ENCODE data around the gene CRISPLD2. TPM values are rescaled to one million over a fixed set of nuclear protein-coding genes. Genes with fewer than 3 reads are reported as not detected.

CRISPLD2 gene
- total RNA-seq, 1 donor from 2014 or later, result not detected

GRCh38 chr16:84807776-84808175 lies 12.0 kb upstream of the CRISPLD2 start:
- Mint-ChIP-seq H3K27ac (no peak overlapping the region), H3K9me3 (no peaks in the 10 kb centered on the region), H3K4me1 (ENCODE audit: low read depth) (peaks cover 27% of the 10 kb centered on the region), H3K27me3 (ENCODE audit: insufficient read depth) (no peaks in the 10 kb centered on the region), H3K36me3 (ENCODE audit: low read depth) (no peaks in the 10 kb centered on the region), H3K4me3 (no peak overlapping the region)
- intact Hi-C loops (cut with micrococcal nuclease), result no loop called here
- DNase-seq (ENCODE audit: low spot score), result no peak

- DNase-seq (ENCODE audit: low spot score), result no peak
- Mint-ChIP-seq H3K36me3 (ENCODE audit: low read depth) (no peaks in the 10 kb centered on the region), H3K27ac (no peak overlapping the region), H3K4me3 (no peak overlapping the region), H3K27me3 (ENCODE audit: insufficient read depth) (no peaks in the 10 kb centered on the region), H3K4me1 (ENCODE audit: low read depth) (peaks cover 27% of the 10 kb centered on the region), H3K9me3 (no peaks in the 10 kb centered on the region)
- intact Hi-C loops (cut with micrococcal nuclease), result no loop called here
These were observed 11.0 kb upstream of the CRISPLD2 start for GRCh38 chr16:84808826-84809225.

- Mint-ChIP-seq H3K27me3 (ENCODE audit: insufficient read depth) (no peaks in the 10 kb centered on the region), H3K9me3 (no peaks in the 10 kb centered on the region), H3K36me3 (ENCODE audit: low read depth) (no peaks in the 10 kb centered on the region), H3K4me3 (peak overlapping the region; percentile 1), H3K27ac (peak overlapping the region; percentile 23), H3K4me1 (ENCODE audit: low read depth) (peaks cover 27% of the 10 kb centered on the region)
- intact Hi-C loops (cut with micrococcal nuclease), result loop anchor here (1.0 to 2.0 kb wide), 2 partner anchors 9 to 56 kb away; partner anchors contain the start of gene CRISPLD2
- DNase-seq (ENCODE audit: low spot score), result peak; percentile 51
These were observed 9.1 kb upstream of the CRISPLD2 start for GRCh38 chr16:84810518-84811273.

- Mint-ChIP-seq H3K27ac (no peak overlapping the region), H3K36me3 (ENCODE audit: low read depth) (no peaks in the 10 kb centered on the region), H3K4me1 (ENCODE audit: low read depth) (peaks cover 23% of the 10 kb centered on the region), H3K9me3 (no peaks in the 10 kb centered on the region), H3K4me3 (no peak overlapping the region), H3K27me3 (ENCODE audit: insufficient read depth) (no peaks in the 10 kb centered on the region)
- DNase-seq (ENCODE audit: low spot score), result no peak
- intact Hi-C loops (cut with micrococcal nuclease), result loop anchor here (1.0 to 2.0 kb wide), 2 partner anchors 8 to 57 kb away; partner anchors contain the start of gene CRISPLD2
These were observed 8.3 kb upstream of the CRISPLD2 start for GRCh38 chr16:84811529-84811928.

GRCh38 chr16:84813141-84813934 lies 6.4 kb upstream of the CRISPLD2 start:
- Mint-ChIP-seq H3K4me3 (no peak overlapping the region), H3K9me3 (no peaks in the 10 kb centered on the region), H3K4me1 (ENCODE audit: low read depth) (peaks cover 17% of the 10 kb centered on the region), H3K27me3 (ENCODE audit: insufficient read depth) (no peaks in the 10 kb centered on the region), H3K36me3 (ENCODE audit: low read depth) (no peaks in the 10 kb centered on the region), H3K27ac (no peak overlapping the region)
- intact Hi-C loops (cut with micrococcal nuclease), result no loop called here
- no peak for DNase-seq (ENCODE audit: low spot score)

- H3K9me3 Mint-ChIP-seq, result no peaks in the 10 kb centered on the region
- intact Hi-C loops (cut with micrococcal nuclease), result no loop called here
- DNase-seq (ENCODE audit: low spot score), result no peak
- H3K4me3 Mint-ChIP-seq, result no peak overlapping the region
- no peak overlapping the region for H3K27ac Mint-ChIP-seq
- H3K27me3 Mint-ChIP-seq (ENCODE audit: insufficient read depth), result peaks cover 18% of the 10 kb centered on the region
- no peaks in the 10 kb centered on the region for H3K36me3 Mint-ChIP-seq (ENCODE audit: low read depth)
- peaks cover 19% of the 10 kb centered on the region for H3K4me1 Mint-ChIP-seq (ENCODE audit: low read depth)
These were observed 4.3 kb upstream of the CRISPLD2 start for GRCh38 chr16:84815462-84815861.

- intact Hi-C loops (cut with micrococcal nuclease), result no loop called here
These were observed 3.8 kb upstream of the CRISPLD2 start for GRCh38 chr16:84816023-84816422.

GRCh38 chr16:84816485-84816884 lies 3.3 kb upstream of the CRISPLD2 start:
- no peaks in the 10 kb centered on the region for H3K9me3 Mint-ChIP-seq
- no peak overlapping the region for H3K27ac Mint-ChIP-seq
- H3K4me3 Mint-ChIP-seq, result no peak overlapping the region
- peaks cover 24% of the 10 kb centered on the region for H3K27me3 Mint-ChIP-seq (ENCODE audit: insufficient read depth)
- no peaks in the 10 kb centered on the region for H3K36me3 Mint-ChIP-seq (ENCODE audit: low read depth)
- intact Hi-C loops (cut with micrococcal nuclease), result no loop called here
- DNase-seq (ENCODE audit: low spot score), result no peak
- H3K4me1 Mint-ChIP-seq (ENCODE audit: low read depth), result peaks cover 12% of the 10 kb centered on the region

More at GRCh38 chr16:84816023-84816422, 3.8 kb upstream of the CRISPLD2 start:
- no peak for DNase-seq (ENCODE audit: low spot score)
- H3K27ac Mint-ChIP-seq, result no peak overlapping the region
- no peaks in the 10 kb centered on the region for H3K9me3 Mint-ChIP-seq
- peaks cover 20% of the 10 kb centered on the region for H3K27me3 Mint-ChIP-seq (ENCODE audit: insufficient read depth)
- H3K4me3 Mint-ChIP-seq, result no peak overlapping the region
- no peaks in the 10 kb centered on the region for H3K36me3 Mint-ChIP-seq (ENCODE audit: low read depth)
- peaks cover 16% of the 10 kb centered on the region for H3K4me1 Mint-ChIP-seq (ENCODE audit: low read depth)

- H3K27ac Mint-ChIP-seq, result no peak overlapping the region
- no peaks in the 10 kb centered on the region for H3K36me3 Mint-ChIP-seq (ENCODE audit: low read depth)
- peaks cover 9% of the 10 kb centered on the region for H3K4me1 Mint-ChIP-seq (ENCODE audit: low read depth)
- H3K9me3 Mint-ChIP-seq, result no peaks in the 10 kb centered on the region
- DNase-seq (ENCODE audit: low spot score), result no peak
- intact Hi-C loops (cut with micrococcal nuclease), result no loop called here
- peaks cover 25% of the 10 kb centered on the region for H3K27me3 Mint-ChIP-seq (ENCODE audit: insufficient read depth)
- no peak overlapping the region for H3K4me3 Mint-ChIP-seq
These were observed 2.6 kb upstream of the CRISPLD2 start for GRCh38 chr16:84817206-84817605.

GRCh38 chr16:84817613-84818012 lies 2.2 kb upstream of the CRISPLD2 start:
- peak overlapping the region; percentile 34 for H3K27ac Mint-ChIP-seq
- peaks cover 9% of the 10 kb centered on the region for H3K4me1 Mint-ChIP-seq (ENCODE audit: low read depth)
- peaks cover 25% of the 10 kb centered on the region for H3K27me3 Mint-ChIP-seq (ENCODE audit: insufficient read depth)
- no peak overlapping the region for H3K4me3 Mint-ChIP-seq
- no peaks in the 10 kb centered on the region for H3K9me3 Mint-ChIP-seq
- H3K36me3 Mint-ChIP-seq (ENCODE audit: low read depth), result no peaks in the 10 kb centered on the region
- intact Hi-C loops (cut with micrococcal nuclease), result no loop called here
- DNase-seq (ENCODE audit: low spot score), result no peak

- no peak for DNase-seq (ENCODE audit: low spot score)
- Mint-ChIP-seq H3K9me3 (no peaks in the 10 kb centered on the region), H3K27me3 (ENCODE audit: insufficient read depth) (peaks cover 25% of the 10 kb centered on the region), H3K27ac (no peak overlapping the region), H3K36me3 (ENCODE audit: low read depth) (no peaks in the 10 kb centered on the region), H3K4me3 (no peak overlapping the region), H3K4me1 (ENCODE audit: low read depth) (peaks cover 9% of the 10 kb centered on the region)
- intact Hi-C loops (cut with micrococcal nuclease), result no loop called here
These were observed 1.7 kb upstream of the CRISPLD2 start for GRCh38 chr16:84818133-84818532.

- Mint-ChIP-seq H3K4me3 (no peak overlapping the region), H3K27me3 (ENCODE audit: insufficient read depth) (peaks cover 25% of the 10 kb centered on the region), H3K27ac (no peak overlapping the region), H3K4me1 (ENCODE audit: low read depth) (peaks cover 9% of the 10 kb centered on the region), H3K9me3 (no peaks in the 10 kb centered on the region), H3K36me3 (ENCODE audit: low read depth) (no peaks in the 10 kb centered on the region)
- intact Hi-C loops (cut with micrococcal nuclease), result loop anchor here (1.0 kb wide), 2 partner anchors 8 to 210 kb away; no protein-coding TSS in a partner anchor
- DNase-seq (ENCODE audit: low spot score), result no peak
These were observed 669 bp upstream of the CRISPLD2 start for GRCh38 chr16:84818989-84819643.

- Mint-ChIP-seq H3K4me1 (ENCODE audit: low read depth) (peaks cover 9% of the 10 kb centered on the region), H3K36me3 (ENCODE audit: low read depth) (no peaks in the 10 kb centered on the region), H3K27me3 (ENCODE audit: insufficient read depth) (peaks cover 28% of the 10 kb centered on the region), H3K27ac (no peak overlapping the region), H3K4me3 (peak overlapping the region; percentile 68), H3K9me3 (no peaks in the 10 kb centered on the region)
- intact Hi-C loops (cut with micrococcal nuclease), result no loop called here
- DNase-seq (ENCODE audit: low spot score), result no peak
These were observed 510 bp downstream of the CRISPLD2 start for GRCh38 chr16:84820305-84820684.
